Ovary (tissue), 3 donors: ENCODE results near the gene FANK1.

Experiments used
- POLR2A ChIP-seq: fragments of 450-650 bp; IDR thresholded peaks from one replicate; pipeline ENCODE4 v1.6.1; 2017; ENCODE audit warnings: antibody characterized with exemption, mild to moderate bottlenecking, moderate library complexity
- TF ChIP-seq, protein P1 (sequence below), 3 donors: fragments of 450-650 bp in 2 of 3; fragments of 200-600 bp in 1 of 3; IDR thresholded peaks; one replicate each; pipeline versions ENCODE4 v1.5.1 to v1.8.0; 2016 to 2022; ENCODE audit warnings: antibody characterized with exemption in 3 of 3, mild to moderate bottlenecking in 1 of 3
- donor health status: DM: no; HTN: no; CAD: no.

DNA sequence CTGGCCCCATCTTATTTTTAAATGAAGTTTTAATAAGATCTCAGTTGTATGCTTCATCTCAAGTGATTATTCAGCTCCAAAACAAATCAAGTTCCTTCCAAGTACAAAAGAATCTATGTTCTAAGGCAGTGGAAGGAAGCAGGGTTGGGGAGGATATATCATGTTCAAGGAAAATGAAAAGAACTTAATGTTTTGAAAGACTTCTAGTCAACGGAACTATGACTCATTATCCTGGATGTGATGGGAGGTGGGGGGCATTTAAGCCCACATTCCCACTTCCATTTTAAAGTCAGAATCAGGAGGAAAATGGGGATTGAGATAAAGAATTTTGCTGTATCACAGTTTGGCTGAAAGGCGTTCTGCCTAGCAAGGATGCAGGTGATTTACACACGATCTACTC lies 59.4 kb downstream of the FANK1 start:
- TF ChIP-seq, protein P1, sequence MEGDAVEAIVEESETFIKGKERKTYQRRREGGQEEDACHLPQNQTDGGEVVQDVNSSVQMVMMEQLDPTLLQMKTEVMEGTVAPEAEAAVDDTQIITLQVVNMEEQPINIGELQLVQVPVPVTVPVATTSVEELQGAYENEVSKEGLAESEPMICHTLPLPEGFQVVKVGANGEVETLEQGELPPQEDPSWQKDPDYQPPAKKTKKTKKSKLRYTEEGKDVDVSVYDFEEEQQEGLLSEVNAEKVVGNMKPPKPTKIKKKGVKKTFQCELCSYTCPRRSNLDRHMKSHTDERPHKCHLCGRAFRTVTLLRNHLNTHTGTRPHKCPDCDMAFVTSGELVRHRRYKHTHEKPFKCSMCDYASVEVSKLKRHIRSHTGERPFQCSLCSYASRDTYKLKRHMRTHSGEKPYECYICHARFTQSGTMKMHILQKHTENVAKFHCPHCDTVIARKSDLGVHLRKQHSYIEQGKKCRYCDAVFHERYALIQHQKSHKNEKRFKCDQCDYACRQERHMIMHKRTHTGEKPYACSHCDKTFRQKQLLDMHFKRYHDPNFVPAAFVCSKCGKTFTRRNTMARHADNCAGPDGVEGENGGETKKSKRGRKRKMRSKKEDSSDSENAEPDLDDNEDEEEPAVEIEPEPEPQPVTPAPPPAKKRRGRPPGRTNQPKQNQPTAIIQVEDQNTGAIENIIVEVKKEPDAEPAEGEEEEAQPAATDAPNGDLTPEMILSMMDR (IDR thresholded peaks at IDR 0.05): no peak
- no peak for TF ChIP-seq POLR2A
